Myocyte (in vitro differentiated cells): ENCODE measurements around the gene ABHD17C. TPM values are rescaled to one million over a fixed set of nuclear protein-coding genes. Genes with fewer than 3 reads are reported as not detected.

ENCODE experiments used
- DNase-seq: peaks from one replicate; pipeline ENCODE4 v3.0.0-alpha.2; 2012; ENCODE audit warnings: low read depth
- total RNA-seq: library from RNA; depleted of rRNA; stranded (reverse); fragments of >200 nt; gene quantifications from 2 replicates; pipeline ENCODE4 v1.2.3, GENCODE V29; 2014

The ABHD17C gene
- total RNA-seq, 1 donor from 2014 or later = 5.7 TPM

DNA sequence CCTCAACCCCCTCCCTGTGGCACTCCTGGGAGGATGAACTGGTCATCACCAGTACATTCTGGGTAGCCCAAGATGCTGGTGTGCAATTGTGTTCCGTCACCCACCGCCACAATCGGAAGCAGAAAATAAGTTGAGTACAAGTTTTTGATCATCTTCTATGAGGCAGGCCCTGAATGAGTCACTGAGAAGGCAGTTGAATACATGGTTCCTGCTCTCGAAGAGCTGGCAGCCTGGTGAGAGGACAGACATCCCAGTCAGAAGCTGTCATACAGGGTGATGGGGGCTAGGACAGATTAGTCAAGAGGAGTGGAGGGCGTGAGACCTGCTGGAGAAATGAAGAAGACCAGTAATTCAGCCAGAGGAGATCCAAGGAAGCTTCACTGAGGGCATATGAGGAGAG lies 90.2 kb downstream of the ABHD17C start:
- no peak for DNase-seq

DNA sequence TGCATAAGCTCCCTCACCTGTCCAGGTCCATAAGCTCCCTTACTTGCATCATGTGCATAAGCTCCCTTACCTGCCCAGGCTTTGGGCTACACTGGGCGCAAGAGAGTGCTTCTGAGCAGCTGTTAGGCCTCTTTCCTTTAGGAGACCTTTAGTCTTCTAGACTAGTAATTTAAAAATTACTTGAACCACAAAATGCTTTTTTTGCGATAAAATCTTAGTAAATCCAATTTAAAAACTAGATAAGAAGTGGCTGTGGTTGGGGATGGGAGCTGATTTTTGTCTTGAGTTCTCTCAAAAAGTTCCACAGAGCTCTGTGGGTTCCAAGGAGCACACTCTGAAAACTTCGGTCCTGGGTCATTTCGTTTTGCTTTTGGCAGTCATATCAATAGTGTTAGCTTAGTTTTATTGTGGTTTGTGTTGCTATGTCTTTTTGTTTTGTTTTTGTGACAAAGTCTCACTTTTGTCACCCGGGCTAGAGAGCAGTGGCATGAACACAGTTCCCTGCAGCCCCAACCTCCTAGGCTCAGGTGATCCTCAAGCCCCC lies 90.8 kb downstream of the ABHD17C start:
- no peak for DNase-seq

DNA sequence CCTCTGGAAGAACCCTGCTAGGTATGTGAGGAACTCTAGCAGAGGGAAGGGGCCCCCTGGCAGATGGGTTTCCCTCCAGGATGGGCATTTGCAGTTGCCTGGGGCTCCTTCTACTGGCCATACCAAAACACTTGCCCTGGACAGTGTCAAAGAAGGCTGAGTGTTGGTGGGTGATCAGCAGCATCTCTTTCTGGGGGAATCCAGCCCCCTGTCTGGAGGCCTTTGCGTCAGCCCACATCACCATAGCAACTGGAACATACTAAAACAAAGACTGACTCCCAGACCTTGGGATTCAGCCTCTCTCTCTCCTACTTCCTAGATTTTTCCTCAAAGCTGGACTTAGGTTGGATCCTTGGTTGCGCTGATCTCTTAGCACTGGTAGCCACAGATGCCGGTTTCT lies 92.2 kb downstream of the ABHD17C start:
- DNase-seq = no peak

DNA sequence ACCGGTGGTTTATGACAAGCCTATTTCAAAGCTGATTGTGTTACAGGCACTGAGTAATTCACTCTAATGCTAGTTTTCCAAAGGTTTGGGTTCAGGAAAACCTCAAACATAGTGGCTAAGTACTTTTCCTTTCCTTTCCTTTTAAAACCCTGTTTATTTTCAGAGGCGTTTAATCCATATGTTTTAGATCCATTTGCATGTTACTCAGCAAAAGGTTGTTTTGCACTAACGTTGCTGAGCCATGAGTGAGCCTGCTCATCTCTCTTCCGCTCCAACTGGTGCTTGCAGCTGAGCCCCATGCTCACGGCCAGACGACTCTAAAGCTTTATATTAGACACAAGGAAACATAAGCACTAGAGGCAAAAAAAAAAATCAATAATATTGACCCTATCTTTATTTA lies 93.4 kb downstream of the ABHD17C start:
- DNase-seq = no peak

DNA sequence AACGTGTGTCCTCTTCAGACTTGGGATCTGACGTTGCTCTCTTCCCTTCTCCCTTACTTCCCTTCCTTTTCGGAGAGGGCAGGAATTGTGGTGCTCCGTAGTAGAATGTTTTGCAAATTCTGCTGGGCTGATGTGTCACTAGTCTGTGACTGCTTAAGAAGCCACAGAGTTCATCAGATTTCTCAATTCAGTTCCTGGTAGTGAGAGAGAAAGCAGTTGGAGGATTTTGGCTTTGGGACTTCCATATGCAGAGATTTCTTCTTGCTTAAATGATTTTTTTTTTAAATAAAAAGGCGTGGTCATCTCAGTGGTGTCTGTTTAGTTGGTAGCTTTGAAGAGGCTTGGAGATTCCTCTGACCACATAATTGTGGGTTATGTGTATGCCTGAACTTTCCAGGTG lies 94.2 kb downstream of the ABHD17C start:
- peak; percentile 52 for DNase-seq

DNA sequence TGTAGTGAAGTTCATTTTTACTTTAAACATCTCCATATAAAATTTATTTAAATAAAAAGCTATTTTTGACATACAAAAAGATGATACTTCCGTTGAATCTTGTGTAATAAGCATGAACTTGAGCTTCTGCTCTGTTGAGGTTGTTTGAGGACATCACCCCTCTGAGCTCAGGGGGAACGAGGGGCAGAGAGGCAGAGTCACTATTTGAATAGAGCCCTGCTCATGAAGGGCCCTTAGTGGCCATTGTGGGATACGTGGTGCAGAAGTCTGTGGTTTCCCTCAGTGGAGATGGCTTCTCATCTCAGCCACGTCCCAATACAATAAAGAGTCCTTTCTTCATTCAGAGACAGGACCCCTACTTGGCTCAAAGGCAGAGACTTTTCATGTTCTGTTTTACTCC lies 94.7 kb downstream of the ABHD17C start:
- DNase-seq = peak; percentile 83

DNA sequence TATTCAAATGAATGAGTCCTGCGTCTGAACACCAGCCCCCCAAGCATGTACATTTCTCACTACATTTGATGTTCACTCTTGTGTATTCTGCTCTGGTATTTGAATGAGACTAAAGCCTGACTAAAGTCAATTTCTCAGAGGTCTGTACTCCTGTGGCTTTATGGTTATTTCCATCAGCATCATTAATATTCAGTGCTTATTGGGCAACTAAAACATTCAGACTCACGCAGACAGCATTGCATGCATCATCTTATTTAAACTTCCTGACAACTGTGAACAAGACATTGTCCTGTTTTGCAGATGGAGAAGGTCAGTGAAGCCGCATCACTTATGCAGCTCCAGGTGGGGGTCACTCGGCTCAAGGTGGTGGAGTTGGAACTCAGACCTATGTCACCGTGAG lies 95.1 kb downstream of the ABHD17C start:
- no peak for DNase-seq

DNA sequence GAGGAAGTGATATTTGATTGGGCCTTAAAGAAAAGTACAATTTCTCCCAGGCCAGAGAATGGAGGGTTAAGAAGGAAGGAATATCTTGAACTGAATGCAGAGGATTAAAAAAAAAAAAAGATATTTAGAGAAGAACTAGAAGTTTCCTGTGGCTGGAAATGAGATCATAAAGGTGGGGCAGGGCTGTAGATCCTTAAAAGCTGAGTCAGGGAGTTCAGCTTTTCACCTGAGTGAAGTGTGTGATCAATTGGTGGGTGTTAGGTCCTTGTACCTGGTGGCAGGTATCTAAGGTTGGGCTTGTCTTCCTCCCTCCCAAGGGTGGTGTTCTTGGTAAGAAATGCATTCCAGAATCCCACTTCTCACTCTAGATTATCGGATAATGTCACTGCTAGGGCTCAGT lies 95.9 kb downstream of the ABHD17C start:
- DNase-seq = no peak

DNA sequence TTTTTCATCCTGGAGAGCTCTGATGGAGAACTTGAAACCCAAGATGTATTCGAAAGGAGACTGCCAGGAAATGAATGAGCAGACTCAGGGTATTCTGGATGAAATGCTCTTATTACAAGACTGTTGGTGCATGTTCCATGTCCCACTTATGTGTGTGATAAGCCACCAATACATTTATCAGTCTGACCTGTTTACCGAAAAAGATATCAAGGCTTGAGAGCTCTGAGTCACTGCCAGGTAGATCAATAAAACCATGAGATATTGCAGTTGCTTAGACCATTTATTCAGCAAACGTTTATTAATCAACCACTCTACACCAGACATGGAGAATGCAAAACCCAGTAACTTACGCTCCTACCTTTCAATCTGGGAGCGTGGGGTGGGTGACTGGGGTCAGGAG lies 101.3 kb downstream of the ABHD17C start:
- DNase-seq = no peak

DNA sequence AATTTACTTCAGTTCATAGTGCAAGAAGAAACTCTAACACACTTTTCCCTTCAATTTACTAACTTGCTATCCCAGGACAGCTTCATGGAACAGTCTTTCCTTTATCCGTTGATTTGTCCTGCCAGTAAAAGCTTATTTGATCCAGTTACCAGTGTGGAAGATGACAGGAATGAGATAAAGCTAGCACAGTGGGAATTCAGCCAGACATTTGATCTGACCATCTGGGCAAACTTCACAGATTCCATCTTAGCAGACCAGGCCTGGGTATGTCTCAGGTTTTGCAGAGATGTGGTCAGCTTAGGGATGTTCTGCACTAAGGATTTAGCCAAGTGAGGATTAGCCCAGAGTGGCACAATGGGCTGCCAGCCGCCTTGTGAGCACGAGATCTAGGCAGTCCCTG lies 103.8 kb downstream of the ABHD17C start:
- no peak for DNase-seq

DNA sequence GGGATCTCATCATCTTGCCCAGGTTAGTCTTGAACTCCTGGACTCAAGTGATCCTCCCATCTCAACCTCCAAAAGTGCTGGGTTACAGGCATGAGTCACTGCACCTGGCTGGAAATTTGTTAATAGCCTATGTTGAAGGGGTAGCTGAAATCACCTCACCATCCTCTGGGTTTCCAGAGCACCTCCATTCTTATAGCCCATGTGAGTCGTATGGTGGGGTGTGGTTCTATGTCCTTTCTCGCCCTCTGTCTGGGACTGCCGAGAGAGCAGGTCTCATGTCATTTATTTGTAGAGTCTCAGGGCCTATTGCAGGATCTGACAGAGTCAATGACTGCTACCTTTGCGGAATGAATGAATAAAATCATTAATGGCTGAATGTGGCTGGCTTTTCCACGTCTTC lies 105.0 kb downstream of the ABHD17C start:
- DNase-seq = no peak

DNA sequence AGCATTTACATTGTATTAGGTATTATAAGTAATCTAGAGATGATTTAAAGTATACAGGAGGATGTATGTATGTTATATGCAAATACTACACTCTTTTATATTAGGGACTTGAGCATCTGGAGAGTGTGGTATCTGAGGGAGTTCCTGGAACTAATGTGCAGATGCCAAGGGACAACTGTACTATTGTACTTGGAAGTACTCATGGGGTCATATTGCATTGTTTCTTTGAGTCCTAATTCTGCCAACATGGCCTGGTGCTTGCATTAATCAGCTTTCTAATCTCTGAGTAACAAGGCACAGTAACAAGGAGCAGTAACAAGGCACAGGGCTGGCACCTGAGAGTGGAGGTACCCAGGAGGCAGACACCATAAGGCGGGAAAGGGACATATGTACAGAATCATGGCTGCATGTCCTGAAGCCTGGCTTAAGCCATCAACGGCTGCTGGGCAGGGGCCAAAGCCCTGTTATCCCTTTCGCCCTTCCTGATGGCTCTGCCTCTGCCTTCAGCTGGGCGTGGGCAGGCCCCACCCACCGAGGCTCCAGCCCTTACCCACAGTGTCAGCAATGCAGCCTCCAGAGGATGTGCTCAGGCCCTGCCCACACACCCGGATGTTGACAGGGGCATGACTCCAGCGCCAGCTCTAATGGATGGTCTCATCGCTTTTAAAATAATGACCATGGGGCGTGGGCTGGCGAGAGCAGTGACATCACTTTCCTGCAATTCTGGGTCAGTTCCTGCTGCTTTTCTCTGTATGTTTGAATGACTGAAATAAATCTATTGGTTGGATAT lies 107.0 kb downstream of the ABHD17C start:
- peak; percentile 63 for DNase-seq

DNA sequence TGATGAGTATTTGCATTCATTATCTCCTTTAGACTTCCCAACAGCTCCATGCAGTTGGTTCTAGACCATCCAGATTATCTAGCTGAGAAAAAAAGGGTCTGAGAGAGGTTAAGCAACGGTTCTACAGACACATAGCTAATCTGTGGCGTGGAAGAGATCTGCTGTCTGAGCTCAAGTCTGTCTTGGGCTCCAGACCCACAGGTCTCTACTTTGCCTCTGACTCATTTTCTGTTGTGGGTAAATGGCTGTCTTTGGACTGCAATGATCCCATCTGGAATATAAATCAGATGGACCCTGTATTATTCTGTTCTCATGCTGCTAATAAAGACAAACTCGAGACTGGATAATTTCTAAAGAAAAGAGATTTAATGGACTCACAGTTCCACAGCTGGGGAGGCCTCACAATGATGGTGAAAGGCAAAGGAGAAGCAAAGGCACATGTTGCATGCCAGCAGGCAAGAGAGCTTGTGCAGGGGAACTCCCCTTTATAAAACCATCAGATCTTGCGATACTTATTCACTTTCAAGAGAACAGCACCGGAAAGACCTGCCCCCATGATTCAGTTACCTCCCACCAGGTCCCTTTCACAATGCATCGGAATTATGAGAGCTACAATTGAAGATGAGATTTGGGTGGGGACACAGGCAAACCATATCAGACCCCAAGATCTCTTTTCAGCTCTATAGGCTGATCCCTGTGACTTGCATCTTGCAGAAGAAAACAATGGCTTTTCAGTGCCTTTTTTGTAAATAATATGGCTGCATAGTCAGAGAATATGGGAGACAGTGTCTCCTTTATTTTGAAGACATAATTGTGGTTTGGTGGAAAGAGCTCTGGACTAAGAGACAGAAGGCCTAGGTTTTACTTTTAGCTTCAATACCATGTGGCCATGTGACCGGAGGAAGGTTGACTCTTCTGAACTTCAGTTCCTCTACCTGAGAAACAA lies 108.7 kb downstream of the ABHD17C start:
- DNase-seq = no peak

DNA sequence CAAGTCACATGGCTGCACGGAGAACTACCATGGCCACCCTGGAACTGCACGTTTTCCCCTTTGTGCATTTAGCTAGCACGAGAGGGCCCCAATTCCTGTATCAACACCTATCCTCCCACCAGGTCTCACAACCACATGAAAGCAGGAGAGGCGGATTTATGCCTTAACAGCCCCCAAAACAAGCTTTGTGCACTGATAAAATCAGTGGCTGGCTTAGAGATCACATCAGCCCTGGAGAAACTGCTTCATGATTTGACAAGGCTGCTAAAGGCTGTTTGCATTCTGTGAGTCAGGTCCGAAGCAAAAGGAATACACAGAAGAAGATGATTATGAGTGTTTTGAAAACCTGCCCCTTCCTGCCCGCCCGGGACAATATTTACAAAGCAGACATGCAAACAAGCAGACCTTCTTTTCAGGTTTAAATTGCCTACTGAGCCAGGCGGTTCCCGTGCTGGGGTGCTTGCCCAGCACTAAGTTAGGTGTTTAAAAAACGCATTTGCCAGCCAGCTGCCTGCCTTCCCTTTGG lies 109.9 kb downstream of the ABHD17C start:
- no peak for DNase-seq

Other genes with a start within 250 kb of the ABHD17C start
- 13.9 and 17.2 TPM in 2 replicates for gene CEMIP, start 84.1 kb downstream of the ABHD17C start, total RNA-seq